Activated effector memory CD4-positive, alpha-beta T cell treated with Interleukin-2 at 50 U/mL for 16 hours (primary cell): Measurements from ENCODE around the gene GSN.

Experiments used
- DNase-seq: peaks from one replicate; pipeline ENCODE4 v3.0.0-alpha.2; 2020

Gene GSN

DNA sequence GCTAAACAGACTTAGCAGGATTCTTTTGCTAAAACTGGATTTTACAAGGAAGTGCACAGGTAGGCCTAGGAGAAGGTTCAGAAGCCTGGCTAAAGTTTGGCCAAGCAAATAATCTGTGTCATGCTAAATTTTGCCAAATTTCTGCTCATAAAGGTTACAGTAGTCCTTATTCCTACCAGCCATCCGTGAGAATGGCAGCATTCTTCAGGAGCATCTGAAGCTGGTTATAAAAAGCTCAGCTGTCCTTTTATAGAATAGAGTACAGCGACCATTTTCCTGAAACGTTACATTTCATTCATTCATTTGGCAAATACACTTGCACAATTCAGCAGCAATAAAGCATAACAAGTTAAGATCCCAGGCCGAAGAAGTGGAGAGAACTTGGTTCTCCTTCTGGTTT lies 6.9 kb downstream of the GSN start:
- DNase-seq: no peak

DNA sequence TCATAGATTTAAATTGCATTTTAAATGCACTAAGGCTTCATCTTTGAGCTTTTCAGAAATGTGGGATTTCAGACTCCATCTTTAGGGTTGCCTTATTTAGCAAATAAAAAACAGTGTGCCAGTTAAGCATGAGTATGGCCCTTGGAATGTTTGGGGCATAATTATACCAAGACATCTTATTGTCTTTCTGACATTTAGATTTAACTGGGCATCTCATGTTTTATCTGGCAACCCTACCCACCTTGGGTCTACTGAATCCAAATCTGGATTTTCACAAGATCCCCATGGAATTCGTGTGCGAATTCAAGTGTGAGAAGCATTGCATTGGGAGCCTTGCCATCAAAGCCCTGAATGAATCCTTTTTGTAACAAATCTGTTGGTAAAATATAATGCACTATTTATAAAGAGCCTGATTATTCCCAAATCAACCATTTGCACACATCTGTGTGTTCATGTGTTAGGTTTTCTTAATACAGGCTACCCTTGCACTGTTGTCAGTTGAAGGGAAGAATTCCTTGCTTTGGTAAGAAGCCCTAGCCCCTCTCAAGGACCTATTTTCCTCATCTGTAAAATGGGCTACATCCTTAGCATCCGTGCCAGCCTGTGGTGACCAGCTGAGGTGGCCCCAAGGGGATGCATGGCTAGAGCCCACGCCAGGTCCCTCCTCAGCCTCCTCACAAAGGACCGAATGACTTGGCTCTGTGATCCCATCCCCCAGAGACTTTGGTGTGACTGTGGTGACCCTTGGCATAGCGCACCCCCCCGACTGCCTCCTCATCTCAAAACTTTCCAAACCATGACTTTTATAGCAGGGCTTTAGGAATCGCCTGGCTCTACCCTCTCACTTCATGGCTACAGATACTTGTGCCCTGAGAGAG lies 8.1 kb downstream of the GSN start:
- no peak for DNase-seq

DNA sequence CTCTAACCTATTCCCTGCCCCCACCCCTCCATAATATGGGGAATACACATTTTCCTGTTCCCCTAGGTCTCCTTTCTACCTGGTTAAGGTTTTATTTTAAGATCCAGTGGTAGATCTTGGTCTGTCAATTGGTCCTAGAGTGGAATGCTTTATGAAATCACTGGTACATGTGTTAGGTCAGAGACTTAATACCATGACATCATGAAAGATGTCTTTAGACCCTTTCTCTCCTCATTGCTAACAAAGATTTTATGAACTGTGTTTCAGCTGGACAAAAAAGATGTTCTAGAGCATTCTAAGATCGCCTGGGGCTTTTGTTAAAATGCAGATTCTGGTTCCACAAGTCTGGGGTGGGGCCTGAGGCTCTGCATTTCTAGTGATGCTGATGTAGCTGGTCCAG lies 9.1 kb downstream of the GSN start:
- no peak for DNase-seq

DNA sequence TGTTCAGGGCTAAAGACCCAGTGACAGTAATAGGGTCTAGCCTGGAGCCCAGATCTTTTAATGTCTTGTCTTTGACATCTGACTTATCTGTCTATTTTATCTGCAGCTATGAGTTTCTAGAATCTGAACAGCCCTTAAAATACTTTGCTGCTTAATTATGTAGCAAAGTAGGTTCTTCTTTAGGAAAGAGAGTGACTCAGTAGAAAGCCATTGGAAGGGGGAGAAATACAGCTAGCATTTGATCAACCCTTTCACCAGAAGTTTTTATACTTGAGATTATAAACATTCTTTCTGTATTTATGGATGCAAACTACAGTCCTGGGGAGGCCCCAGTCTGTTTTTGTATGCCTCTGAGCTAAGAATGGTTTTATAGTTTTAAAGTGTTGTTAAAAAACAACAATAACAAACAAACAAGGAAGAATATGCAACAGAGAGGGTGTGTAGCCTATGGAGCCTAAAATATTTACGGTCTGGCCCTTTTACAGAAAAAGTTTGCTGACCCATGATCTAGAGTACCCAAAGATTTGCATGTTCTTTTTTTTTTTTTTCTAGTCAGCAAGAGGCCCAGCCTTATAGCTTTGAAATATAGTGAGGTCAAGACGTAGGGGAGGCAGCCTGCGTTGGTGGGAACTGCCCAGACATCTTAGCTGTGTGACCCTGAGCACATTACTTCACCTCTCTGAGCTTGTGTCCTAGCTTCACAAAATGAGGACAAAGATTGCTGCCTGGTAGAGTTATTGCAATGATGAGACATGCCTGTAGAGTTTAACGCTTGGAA lies 9.7 kb downstream of the GSN start:
- no peak for DNase-seq

DNA sequence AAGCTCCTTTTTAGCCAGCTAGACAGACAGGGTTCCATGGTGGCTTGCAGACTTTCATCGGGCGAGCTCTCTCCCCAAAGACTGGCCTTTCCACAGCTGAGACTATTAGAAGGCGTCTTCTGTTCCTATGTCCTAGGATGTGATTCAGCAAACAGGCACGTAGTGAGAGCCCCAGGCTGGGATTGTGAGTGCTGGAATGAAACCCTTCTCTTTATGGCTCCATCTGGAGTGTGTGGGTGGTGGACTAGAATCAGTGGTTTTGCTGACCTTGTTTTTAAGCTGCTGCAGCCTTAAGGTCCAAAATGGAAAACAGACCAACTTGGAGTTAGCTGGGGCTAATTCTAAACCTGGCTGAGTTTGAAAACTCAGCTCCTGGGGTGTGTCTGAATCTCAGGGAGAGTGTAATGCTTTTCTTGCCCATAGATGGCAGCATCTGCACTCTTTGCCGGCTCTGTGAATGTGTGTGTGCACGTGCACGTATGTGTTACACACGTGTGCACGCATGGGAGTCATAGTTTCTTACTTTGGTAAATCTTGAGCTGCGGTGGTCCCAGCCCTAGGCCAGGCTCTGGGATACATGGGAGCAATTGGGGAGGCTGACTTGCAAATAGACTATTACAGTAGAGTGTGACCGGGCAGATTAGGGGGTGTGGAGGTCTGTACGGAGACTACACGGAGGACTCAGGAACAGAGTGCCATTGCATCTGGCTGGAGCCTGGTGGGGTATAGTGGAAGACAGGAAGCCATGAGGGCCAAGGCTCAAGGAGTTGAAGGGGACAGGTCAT lies 10.7 kb downstream of the GSN start:
- DNase-seq: no peak

DNA sequence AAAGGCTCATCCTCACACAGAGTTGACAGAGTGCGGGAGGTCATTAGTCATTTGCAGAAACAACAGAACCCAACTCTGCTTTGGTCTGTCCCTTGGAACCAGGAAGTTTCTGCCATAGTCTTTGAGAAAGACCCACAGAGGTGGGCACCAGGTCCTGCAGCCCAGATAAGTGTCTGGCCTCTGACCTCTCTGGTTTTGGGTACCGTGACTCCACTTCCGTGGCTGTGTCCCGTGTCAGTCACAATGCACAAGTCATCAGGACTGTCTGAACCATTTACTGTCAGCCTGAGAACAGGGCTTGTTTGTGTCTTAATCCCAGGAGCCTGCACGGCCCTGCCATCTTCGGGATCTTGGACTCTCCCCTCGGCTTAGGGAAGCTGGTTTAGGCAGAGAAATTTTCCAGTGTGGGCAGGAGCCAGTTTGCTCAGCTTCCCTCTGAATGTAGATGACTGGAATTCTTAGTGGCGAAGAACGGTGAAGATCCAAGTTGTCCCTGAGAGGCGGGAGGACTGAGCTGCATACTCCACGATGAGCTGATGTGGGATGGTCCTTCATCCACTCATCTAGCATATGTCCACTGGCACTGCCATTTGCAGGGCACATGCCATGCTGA lies 11.9 kb downstream of the GSN start:
- DNase-seq: no peak

DNA sequence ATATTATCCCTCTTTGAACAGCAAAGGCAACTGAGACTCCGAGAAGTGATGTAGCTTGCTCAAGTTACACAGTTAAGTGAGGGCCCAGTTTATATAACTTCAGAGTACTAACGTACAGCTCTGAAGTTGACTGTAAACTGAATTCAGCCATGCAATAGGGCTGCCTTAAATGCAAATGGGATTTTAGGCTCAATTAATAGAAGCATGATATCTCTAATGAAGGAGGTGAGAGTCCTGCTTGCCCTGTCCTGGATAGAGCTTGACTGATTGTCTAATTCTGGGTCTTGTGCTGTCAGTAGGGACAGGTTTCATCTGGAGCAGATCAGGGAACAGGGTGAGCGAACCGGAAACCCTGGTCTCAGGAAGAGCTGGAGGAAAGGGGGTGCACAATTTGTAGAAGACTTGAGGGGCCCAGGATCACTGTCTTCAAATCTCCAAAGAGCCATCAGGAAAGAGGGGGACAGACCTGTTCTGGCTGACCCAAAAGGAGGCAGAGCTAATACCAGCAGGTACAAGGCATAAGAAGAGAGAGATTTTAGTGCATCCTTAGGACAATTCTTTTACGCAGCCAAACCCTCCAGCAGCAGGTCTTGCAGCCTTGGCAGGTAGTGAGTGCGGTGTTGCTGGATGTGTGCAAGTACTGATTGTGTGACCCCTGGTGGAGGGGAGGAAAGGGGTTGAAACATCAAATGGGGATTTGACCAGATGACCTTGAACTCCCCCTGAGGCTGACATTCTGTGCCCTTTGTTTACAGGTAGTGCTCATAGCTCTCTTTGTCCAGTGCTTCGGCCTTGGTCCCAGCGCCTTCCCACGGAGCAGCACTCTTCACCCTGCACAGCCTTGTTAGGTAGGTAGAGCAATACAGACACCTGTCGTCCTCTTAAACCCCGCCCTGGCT lies 13.0 kb downstream of the GSN start:
- DNase-seq: no peak

DNA sequence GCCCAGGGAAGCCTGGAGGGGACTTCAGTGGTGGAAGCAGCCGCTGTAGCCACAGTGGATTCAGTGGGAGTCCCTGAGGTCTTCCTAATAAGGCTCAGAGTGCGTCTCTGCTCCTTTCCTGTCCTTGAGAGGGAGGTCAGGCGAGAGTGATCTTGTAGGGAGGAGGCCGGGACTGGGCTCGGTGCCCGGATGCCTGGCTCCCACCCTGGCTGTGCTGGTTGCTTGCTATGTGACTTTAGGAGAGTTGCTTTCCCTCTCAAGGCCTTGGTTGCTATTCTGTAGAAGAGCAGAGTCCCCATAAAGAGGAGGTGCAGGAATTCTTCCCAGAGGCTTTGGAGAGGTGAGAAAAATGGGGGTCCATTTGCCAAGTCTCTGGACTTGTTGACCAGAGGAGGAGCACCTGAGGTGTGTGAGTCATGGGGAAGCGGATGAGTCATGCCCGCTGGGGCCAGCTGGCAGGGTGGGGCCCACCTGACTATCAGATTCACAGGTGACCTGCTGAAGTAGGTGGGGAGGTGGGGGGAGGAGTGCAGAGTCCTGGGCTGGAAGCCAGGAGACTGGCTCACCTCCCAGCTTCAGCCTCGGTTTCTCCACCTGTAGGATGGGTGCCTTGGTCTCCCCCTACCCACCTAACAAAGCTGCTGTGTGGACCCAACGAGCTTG lies 13.8 kb downstream of the GSN start:
- no peak for DNase-seq

DNA sequence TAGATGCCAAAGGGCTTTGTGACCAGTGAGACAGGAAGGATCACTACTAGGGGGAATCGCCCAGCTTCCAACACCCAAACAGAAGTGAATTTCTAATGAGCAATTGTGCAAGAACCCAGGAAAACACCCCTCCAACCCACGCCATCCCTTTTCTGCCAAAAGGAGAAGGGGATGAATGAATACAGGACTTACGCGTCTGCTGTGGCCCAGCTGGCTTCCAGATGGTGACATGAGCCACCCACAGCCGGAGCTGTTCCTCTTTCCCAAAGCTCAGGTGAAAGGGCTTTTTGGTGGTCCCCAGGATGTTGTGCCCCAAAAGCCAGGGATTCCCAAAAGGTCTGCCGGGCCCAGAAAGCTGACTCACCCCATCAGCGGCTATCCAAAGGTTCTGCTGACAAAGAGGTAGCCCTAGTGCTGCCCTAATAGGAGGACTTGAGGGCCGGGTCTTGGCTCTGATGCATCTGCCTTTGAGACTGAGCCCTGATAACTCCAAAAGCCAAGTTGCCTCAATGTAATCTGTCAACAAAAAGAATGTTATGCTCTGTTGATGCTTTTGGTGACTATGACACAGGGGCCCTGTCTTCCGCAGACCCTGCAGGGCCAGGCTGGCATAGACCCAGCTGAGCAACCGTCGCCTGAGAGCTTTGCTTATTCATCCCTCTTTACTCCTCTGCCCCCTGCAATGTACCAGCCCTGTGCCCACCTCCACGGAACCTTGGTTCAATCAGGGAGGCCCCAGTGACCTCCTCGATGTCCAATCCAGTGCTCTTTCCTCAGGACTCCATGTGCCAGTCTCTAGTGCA lies 14.5 kb downstream of the GSN start:
- DNase-seq: no peak

DNA sequence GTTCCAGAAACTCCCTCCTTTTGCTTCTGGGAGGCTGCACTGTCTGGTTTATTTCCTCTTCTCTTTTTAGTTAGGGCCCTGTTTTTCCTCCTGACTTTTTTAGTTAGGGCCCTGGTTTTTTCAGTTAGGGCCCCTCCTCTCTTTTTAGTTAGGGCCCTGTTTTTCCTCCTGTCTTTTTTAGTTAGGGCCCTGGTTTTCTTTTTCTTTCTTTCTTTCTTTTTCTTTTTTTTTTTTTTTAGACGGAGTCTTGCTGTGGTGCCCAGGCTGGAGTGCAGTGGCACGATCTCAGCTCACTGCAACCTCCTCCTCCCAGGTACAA lies 15.1 kb downstream of the GSN start:
- DNase-seq: no peak

DNA sequence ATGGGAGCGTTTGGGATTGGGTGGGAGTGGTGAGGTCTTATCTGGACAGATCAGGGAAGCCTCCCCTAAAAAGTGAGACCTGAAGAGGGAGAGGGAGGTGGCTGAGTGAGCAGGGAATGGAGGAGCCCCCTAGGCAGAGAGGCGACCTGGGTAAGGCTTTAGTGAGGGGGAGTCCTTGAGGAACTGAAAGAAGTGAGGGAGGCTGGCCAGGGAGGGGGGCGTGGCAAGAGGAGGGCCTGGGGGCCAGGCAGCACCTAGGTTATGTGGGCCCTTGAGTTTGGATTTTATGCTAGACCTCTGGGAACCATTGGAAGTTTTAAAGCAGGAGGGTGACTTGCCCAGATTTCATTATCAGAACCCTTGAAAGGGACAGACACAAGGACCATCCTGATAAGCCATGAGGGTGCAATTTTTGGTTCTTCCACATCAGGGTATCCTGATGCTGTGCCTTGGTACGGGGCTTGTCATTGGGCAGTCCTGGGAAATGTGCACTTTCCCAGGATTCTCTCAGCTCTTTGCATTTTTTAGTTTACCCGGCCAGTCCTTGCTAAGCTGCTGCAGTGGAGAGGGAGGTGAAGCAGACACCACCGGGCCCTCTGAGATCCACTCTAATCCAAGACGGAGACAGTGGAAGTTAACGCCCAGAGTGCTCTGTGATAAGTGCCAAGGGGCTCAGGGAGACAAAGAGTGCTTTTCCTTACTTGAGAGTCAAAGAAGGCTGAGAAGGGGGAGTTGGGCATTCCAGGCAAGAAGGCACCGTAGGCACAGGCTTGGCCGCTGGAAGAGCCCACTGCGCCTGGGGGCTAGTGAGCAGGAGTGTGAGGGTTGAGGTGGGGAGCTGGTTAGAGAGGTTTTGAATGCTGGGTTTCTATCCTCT lies 16.1 kb downstream of the GSN start:
- DNase-seq: no peak

DNA sequence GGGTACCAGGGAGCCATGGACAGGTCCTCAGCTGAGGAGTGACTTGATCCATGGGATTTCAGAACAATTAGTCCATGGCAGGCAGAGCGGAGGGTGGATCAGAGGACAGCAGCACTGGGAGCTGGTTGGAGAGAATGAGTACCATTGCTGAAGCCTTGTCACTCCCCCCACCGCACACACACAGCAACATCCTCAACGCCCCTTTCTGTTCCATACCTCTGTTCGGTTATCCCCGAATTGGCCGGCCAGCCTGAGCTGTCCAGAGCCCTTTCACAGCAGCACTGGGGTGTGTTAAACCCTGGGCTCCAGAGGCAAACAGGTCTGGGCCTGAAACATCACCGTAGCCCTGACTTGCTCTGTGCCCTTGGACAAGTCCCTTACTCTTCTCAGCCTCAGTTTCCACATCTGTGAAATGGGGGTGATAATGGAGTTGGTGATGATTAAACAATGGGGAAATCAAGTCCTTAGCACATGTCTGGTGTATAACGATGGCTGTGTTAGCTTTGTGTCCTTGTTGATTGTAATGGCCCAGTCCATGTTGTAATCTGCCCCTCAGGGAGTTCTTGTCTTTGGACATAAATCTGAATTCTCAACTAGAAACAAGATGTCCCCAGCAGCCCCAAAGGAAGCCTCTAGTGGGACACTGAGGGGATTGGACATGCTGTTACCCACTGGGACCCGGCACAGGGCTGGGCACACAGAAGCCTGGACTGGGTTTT lies 16.9 kb downstream of the GSN start:
- DNase-seq: no peak

DNA sequence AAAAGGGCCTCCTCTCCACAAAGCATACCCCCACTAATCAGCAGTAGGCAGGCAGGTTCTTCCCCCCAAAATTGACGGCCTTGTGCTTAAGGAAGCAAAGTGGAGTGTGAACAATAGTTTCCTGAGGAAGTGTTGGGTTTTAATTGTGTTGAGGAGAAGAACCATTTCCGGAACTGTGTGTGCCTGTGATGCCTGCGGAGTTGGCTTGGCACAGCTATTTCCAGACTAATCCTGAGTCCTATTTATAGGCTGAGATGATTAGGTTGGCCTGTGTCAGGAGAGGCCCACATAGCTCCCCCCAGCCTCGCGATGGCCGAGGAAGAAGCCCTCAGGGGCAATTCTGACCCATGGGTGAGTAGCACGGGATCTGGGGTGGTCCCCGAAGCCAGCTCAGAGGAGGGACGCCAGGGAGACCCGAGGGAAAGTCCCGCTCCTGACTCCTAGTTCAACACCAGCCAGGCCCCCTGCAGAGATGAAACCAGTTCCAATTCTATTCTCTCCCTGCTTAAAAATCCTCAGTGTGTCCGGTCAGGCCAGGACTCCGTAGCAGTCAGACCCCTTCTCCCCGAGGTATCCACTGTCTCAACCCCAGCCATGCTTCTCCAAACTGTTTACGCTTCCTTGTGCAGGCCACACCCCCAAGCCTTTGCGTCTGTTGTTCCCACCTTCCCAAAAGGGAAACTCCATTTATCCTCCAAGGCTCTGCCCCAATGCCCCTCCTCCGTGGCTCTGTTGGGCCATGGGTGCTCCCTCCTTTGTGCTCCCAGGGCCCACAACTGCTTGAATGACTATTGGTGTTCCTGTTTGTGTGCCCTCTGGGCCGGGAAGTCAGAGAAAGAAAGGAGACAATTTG lies 18.1 kb downstream of the GSN start:
- DNase-seq: no peak

DNA sequence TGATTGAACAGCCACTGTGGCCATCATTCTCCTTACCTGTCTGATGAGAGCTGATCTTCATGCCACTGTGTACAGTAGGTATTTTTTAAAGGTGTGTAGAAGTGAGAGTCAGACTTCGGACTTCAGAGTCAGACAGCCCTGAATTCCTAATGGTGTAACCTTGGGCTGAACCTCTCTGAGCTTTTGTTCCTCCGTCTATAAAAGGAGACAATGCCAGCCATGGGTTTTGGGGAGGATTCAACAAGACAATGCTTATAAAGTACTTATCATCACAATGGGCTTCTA lies 18.7 kb downstream of the GSN start:
- DNase-seq: no peak

DNA sequence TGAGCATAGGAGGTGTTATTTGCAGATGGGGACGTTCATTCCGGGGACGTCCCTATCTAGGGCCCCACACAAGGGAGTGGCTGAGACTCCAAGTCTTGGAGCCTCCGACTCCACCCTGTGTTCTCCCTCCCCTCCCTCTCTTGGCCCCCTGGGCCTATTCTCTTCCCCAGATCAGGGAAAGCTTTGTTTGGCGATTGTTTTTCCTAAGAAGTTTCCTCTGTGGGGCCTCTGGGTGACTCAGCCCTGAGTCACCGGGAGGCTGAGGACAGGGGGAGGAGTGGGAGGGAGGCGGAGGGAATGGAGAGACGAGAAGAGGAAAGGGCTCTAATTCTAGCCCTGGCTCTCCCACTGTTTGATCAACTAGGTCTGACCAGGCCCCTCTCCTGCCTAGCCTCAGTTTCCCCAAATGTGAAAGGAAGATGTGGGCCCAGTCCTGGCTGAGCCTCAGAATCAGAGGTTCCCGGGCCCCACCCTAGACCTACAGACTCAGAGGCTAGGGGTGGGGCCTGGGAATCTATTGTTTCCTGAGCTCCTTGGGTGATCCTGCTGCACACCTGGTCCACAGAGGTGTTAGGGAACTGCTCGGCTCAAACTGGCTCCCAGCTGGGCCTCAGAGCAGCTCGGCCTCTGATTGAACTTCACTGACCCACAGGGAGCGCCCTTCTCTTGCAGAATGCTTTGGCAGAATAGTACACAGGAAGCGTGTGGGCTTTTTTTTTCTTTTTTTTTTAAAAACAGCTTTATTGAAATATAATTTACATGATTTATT lies 19.2 kb downstream of the GSN start:
- no peak for DNase-seq

DNA sequence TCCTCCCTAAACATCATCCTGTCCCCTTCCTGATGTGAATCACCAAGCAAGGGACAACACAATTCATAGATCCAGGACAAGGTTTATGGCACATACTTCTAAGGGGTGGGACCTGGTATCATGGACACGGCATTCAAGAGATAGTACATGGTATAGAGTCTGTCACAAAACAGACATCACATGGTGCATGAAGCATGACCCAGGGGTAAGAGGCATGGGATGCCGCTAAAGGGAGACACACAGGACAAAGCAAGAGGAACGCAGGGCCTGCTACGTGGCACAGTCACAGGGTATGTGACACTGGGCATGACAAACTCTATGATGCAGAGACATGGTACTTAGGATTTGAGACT lies 20.7 kb downstream of the GSN start:
- no peak for DNase-seq

DNA sequence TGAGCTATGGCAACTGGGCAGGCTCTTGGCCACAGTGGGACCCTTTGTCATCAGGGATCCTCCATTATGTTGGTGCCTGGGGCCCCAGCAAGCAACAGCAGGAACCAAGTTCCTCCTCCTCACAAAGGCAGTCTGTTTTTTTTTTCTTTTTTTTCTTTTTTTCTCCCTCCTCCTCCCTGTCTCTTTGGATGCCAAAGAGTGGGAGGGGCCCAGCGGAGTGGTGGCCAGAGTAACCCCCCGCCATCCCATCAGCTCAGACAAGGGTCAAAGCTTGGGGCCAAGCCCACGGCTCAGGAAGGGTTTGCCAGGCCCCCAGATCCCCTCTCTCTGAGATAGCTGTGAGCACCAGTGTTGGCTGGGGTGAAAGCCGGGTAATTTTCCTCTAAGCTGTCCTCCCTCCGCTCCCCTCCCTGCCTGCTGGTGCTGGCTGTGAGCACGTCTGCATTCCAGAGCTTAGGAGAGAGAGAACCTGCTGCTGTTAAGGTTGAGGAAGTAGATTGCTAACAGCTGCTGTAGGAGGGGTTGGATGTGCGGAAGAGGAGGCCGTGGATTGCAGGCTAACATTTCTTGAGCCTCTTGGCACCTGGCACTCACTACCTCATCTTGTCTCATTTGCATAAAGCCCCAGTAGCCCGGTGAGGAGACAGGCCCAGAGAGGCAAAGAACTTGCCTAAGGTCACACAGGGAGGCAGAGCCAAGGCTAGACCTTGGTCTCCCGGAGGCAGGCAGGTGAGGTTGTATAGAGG lies 21.2 kb downstream of the GSN start:
- no peak for DNase-seq
